GM19372 (cell line): Measurements from ENCODE around the gene PAQR9.
"Not testable (repeated sequence)": the region's sequence is repeated elsewhere in the genome, so short reads cannot be mapped to it uniquely, and the experiment has no call there.

Source experiments
- ATAC-seq: cut with Tn5 transposase; IDR thresholded peaks from one replicate; pipeline ENCODE4 v1.9.1; 2021; ENCODE audit warnings: mild to moderate bottlenecking, low read depth, moderate library complexity; ENCODE audit not compliant: unreplicated experiment

The PAQR9 gene, protein sequence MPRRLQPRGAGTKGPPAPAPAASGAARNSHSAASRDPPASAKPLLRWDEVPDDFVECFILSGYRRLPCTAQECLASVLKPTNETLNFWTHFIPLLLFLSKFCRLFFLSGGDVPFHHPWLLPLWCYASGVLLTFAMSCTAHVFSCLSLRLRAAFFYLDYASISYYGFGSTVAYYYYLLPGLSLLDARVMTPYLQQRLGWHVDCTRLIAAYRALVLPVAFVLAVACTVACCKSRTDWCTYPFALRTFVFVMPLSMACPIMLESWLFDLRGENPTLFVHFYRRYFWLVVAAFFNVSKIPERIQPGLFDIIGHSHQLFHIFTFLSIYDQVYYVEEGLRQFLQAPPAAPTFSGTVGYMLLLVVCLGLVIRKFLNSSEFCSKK

DNA sequence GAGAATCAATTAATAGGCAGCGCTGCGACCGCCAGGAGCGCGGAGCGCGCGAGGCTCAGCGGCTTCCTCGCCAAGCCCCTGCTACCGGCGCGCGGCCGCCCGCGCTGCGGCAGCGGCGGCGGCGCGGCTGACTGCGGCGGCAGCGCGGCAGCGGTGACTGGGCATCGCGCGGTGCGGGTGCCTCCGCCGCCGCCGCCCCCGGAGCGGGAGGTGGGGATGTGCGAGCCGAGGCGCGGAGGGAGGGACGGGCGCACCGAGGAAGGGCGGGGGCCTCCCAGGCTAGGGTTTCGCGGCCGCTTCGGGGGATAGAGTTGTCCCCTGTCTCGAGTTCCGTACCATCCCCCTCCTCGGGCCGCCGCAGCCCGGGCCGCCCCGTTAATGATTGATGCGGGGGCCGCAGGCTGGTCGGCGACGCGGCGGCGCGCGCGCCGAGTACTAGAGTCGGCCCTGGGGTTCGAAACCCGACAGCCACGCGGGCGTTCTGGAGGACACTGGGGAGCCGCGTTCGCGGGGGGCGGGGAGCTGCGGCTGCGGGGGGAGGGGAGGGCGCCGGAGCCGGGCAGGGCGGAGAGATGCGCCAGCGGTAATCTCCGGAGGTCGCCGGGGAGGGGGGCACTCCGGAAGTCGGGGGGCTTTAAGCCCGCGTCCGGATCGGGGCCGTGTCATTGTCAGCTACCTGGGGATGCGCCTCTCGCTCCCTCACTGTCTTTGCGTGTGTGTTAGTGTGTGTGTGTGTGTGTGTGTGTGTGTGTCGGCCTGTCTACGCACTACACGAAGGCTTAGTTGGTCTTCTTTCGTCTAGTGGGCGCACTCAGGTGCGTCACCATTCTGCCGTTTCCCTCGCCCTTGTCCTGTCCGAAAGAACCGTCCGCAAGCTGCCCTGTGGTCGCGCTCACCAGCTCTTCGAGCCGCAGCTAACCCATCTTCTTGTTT lies at the start of gene PAQR9:
PAQR9 (minus strand) TSS at position 159 of the 933 bp plus-strand sequence. CDS start 338 bp downstream, outside the sequence.
- ATAC-seq = peak; percentile 50

DNA sequence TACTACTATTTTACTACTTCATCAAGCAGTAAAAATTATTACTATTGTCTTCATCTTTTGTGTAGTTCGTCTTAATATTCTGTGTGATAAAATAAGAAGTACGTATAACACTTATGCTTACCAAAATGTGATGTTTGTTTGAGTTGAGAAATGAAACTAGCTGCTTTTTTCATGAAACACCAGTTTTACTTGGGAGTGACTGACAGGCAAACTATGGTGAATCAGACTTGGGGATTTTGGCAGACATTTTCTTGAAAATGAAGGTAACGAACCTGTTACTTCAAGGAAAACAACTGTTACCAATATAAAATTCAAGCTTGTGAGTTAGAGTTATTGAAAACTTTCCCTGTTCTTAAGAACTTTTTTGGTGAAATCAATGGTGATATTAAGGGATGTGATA lies 48.2 kb upstream of the PAQR9 start:
- no peak for ATAC-seq

DNA sequence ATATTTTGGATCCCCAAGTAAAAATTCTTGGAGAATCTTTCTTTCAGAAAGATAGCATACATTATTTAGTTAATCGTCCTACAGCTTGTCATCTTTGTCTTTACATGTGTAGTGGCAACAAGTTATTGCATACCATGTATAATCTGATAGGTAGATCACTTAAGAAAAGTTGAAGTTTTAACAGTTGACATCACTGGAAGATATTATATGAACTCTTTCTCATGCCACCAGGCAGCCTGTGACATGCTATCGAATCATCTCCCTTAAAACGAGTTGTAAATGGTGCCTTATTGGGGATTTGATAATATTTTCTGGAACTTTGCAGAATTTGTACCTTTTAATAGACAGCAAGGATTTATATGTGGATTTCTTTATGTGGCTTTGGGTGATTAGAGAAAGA lies 46.5 kb upstream of the PAQR9 start:
- ATAC-seq = no peak

DNA sequence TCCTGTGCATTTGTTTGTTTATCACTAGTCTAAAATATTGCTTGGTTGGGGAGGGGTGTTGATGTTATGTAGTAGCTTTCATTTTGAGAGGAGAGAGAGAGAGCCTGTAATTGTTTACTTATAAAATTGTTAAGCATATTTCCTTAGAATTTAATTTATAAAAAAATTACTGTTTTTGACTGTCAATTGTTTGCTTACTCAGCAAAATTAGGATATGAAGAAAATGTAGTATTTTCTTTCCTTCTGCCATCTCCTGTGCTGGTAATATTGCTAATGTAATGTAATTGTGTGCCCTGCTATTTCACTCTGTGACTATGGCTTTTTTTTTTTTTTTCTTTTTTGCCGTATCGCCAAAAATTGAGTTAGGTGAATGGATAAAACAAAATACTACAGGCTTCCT lies 41.3 kb upstream of the PAQR9 start:
- ATAC-seq = no peak

DNA sequence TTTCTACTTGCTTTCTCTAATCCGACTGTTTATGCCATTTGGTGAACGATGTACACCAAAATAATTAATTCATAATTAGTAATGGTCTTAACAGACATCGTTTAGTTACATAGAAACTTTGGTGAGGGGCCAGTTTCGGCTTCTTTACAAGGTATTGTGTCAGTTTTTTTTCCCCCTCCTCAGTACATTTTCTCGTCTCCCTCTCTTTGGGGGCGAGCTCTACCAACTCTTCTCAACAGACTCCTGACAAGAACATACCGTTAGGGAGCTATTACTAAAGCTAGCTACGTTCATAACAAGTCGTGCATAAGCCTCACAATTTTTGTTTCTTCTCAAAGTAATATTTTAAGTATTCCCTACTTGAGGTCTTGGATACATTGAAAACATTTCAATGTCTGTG lies 39.3 kb upstream of the PAQR9 start:
- ATAC-seq = no peak

DNA sequence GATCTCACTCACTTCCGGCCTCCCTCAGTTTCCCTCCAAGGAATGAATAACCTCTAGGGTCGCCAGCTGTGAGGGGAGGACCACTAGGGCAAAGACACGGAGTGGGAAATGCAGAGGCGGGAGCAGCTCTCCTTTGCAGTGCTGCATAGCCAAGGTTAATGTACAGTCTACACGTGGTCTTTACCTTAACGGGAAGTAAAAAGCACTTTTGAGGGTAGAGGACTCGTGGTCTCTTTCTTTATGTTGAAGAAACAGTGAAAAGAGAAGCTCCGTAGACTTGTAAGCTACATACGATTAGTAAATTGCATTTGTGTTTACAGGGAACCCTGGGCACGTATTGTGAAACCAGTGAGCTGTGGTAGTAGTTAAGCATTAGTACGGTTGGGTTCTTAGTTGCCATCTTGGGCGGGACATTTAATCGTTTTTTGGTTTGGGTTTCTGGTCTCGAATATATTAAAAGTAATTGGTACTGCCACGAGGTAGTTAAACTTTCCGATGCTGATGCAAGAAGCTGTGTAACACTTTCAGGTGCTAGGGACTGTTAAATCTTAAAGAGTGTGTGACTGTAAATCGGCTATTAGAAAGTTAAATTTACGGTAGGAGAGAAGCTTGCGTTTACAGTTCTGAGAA lies 38.7 kb upstream of the PAQR9 start:
- ATAC-seq = peak; percentile 29

DNA sequence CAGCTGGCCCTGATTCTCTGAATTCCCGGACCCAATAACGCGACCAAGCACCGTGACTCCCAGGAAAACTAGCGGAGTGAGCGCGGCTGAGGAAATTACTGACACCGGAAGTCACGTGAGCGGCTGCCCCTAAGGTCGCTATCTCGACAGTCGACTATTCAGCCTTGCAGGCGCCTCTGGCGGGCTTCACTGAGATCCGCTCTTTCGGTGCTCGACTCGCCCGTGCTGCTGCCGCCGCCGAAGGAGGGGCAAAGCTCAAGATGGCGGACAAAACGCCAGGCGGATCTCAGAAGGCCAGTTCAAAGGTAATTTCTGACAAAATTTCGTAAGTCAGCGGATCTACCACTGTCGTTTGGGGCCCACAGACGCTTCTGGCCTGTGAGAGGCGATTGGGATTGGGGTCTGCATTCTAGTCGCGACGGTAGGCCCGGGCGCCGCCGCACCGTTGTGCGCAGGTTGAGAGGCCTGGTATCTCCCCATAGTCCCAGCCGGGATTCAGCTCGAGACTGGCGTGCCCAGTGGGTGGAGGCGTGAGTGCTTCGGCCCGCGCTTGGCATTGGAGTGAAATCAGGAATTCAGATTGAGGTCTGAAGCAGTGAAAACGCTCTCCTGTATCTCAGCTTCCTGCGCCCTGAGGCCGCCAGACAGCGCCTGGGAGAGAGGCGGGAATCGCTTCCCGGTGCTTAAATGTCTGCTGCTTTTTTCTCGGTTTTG lies 38.1 kb upstream of the PAQR9 start, which contains the start of gene U2SURP:
U2SURP (plus strand) TSS at position 202 of the 714 bp plus-strand sequence; CDS start at position 261, 59 bp downstream.
- ATAC-seq = peak; percentile 88

DNA sequence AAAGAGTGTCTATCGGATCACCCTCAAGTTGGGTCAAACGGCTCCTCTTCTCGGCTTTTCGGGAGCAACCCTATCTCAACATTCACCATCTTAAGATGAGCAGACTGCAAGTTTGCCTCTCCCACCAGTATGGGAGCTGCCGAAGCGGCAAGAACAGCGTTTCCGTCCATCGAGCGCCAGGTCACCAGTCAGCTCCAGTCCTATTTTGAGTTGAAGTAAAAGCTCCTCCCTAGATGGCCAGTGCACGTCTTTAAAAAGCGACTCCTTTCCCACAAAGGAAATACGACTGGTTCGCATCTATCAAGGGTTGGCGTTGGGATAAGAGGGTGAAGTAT lies 37.5 kb upstream of the PAQR9 start:
- peak; percentile 65 for ATAC-seq

DNA sequence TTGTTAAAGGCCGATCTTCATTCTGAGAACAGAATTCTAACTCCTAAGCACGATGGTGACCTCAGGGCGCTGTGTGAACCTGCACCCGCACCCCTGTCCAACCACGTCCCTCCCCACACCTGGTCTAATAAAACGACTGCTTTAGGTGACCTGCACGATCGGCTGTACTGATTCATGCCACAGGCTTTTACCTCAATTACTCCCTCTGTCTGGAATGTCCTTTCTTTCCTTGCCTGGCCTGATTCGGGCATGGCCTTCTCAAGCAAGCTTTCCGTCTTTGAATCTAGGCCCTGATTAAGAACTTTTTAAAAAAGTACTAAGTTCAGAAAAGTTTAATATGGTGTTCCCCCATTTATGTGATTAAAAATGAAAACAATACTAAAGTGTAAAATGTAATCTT lies 37.1 kb upstream of the PAQR9 start:
- ATAC-seq = no peak

DNA sequence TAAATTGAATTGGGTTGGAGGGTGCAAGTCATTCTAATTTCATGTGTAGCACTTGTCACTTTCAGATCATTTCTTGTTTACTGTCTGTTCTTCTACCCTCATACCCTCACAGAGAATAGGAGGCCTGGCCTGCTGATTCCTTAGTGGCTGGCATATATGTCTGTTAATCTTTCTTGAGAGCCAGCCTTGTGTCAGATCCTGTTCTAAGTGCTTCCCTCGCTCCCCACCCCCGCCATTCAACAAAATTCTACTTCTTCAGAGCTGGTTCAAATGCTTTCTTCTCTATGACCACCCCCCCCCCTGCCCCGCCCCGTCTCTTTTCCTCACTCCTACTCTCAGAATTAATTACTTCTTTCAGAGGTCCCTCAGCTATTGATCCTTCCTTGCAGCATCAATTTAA lies 36.4 kb upstream of the PAQR9 start:
- ATAC-seq = no peak

DNA sequence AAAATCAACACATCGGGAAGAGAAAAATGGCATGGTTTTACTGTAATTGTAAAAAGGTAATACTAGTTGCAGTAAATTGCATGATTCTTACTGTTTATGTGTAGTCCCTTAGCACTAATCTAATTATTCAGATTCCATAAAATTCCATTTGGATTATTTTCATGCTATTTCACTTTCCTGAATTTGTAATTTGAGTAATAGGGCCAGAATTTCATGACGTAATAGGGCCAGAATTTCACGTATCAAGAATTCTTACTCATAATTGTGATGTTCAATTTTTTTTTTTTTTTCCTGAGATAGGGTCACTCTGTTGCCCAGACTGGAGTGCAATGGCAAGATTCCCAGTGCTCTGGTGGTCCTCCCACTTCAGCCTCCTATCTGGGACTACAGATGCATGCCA lies 35.0 kb upstream of the PAQR9 start:
- ATAC-seq = no peak

DNA sequence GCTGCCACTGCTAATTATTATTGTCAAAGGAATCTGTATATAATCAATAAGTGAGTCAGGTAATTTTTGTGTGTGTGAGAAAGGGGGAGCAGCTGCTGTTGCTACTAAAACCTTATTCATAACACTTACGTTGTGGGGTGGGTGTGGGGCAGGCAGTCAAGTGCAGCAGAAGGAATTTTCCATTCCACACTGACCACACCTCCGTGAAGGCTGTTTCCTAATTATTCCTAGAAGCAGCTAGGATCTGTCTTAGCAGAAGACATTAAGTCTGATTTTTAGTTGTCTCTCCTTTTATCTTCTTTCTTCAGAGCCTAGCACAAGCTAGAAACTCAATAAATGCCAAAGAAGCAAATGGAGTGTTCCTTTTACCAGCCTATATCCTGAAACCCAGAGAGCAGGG lies 33.9 kb upstream of the PAQR9 start:
- no peak for ATAC-seq

DNA sequence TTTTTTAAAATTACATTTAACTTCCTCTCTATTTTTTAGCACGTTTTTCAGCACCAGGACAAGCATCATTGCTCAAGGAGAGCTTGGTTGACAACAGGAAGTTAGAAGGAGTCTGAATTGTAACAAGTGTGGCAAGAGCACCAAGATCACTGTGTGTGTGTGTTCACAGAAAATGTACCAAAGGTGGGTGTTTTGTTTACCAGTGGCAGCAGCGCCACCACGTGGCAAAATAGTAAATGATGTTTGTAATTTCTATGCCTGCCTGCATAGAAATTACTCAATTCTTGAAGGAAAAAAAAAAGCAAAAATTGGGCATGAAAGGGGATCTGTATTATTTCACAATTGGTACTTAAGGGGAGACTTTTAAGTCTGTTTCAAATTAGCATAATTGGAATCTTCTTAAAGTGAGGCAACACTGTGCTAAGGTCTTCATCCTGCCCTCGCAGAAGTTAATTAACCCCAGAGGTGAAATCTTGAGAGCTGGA lies 30.5 kb upstream of the PAQR9 start:
- ATAC-seq = peak; percentile 72

DNA sequence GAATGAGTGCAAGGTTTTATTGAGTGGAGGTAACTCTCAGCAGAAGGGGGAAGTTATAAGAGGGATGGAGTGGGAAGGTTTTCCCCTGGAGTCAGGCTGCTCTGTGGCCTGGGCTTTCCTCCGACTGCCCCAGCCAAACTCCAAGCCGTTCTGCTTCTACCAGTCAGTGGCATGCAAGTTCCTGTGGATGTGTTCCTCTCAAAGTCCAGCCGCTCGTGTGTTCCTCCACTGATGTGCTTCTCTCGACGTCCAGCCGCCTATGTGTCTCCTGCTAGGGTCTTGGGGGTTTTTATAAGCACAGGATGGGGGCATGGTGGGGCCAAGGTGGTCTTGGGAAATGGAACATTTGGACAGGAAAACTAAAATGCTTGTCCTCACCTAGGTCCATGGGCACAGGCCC lies 28.8 kb upstream of the PAQR9 start:
- ATAC-seq = no peak

DNA sequence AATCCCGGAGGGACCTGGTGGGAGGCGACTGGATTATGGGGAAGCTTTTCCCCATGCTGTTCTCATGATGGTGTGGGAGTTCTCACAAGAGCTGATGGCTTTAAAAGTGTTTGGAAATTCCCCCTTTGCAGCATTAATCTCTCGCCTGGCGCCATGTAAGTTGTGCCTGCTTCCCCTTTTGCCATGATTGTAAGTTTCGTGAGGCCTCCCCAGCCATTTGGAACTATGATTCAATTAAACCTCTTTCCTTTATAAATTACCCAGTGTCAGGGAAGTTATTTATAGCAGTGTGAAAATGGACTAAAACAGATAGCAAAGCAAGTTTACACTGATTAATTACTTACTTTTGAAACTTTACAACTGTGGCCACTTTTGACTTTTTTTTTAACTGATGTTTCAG lies 27.2 kb upstream of the PAQR9 start:
- no peak for ATAC-seq

DNA sequence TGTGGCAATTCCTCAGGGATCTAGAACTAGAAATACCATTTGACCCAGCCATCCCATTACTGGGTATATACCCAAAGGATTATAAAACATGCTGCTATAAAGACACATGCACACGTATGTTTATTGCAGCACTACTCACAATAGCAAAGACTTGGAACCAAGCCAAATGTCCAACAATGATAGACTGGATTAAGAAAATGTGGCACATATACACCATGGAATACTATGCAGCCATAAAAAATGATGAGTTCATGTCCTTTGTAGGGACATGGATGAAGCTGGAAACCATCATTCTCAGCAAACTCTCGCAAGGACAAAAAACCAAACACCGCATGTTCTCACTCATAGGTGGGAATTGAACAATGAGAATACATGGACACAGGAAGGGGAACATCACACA lies 25.4 kb upstream of the PAQR9 start:
- not testable (repeated sequence) for ATAC-seq

DNA sequence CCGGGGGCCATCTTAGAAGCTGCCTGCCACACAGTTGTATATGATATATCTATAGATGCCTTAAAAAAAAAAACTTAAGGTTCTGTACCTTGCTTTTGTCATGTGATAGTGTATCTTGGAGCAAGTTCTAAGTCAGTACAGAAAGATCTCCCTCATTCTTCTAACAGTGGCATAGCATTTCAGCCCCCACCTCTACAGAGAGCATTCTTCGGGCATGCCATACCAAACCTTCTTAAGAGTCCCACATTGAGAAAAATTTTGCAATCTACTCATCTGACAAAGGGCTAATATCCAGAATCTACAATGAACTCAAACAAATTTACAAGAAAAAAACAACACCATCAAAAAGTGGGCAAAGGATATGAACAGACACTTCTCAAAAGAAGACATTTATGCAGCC lies 24.7 kb upstream of the PAQR9 start:
- ATAC-seq = not testable (repeated sequence)

DNA sequence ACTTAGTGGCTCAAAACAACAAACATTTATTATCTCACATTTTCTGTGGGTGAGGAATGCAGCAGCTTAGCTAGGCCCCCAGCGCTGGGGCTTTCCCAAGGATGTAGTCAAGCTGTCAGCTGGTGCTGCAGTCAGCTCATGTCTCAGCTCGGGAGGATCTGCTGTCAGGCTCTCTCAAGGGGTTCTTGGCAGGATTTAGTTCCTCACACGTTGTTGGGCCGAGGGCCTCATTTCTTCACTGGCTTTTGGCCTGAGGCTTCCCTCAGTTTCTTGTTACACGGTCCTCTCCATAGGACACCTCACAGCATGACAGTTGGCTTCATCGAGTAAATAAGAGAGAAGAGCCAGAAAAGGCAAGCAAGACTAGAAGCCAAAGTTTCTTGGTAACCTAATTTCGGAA lies 24.2 kb upstream of the PAQR9 start:
- peak; percentile 64 for ATAC-seq

DNA sequence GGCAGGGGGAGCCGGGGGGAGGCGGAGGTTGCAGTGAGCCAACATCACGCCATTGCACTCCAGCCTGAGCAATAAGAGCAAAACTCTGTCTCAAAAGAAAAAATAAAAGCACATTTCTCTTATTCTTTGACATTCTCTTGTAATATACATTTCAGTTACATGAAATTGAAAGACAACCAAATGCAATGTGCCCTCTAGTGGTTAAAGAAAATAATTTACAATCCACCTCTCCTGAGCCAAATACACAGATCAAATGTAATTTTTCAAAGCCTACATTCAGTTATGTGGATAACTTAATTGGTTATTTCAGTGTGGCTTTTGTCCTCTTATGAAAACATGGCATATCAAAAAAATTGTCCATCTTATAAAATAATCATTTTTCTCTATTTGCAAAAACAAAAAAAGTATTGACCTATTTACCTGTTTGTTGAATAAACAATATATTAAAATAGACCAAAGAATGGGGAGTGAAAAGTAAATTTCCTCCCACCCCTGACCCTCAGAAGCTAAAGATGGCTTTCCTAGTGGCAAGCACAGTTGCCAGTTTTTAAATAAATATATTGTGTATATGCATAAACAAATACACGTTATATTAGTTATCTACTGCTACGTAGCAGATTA lies 23.7 kb upstream of the PAQR9 start:
- no peak for ATAC-seq

DNA sequence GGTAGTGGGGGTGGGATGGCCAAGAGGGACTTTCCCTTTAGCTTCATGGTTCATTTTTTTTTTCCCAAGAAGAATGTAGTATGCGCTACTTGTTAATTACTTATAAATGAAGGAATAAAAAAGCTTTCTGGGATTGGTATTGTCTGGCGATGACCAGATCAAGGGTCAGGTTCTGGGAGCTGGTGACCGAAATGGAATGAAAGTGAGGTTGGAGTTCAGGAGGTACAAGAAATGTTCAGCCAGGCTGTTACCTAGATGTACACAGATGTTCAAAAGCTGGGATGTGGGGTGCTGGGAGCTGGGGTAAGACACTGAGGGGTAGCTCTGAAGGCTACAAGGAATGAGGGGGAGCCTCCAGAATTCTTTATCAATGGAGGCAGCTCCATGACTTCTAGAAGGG lies 20.8 kb upstream of the PAQR9 start:
- no peak for ATAC-seq
